OCI-LY7 (cell line): ENCODE results near the gene ATG10. TPM values are rescaled to one million over a fixed set of nuclear protein-coding genes. Genes with fewer than 3 reads are reported as not detected.

ENCODE experiments used
- BruUV-seq: library from RNA; stranded (reverse); fragments of 400-500 nt; replicated peaks from 2 replicates; lab custom pipeline; 2021; lab: Mats Ljungman, UMichigan
- CTCF ChIA-PET: fragments of 300-600 bp; sonication (Branson Sonifier 250); formaldehyde crosslinking; loops from one replicate; lab custom pipeline; 2022; ENCODE audit warnings: antibody characterized with exemption; ENCODE audit not compliant: unreplicated experiment; lab: Charles Lee
- POLR2A ChIA-PET: fragments of 300-600 bp; sonication (Branson Sonifier 250); formaldehyde crosslinking; loops from one replicate; lab custom pipeline; 2022; ENCODE audit warnings: antibody characterized with exemption; lab: Charles Lee
- DNase-seq: peaks from one replicate; pipeline ENCODE4 v3.0.0-alpha.2; 2015; ENCODE audit warnings: low spot score
- H2AFZ ChIP-seq: fragments of 200-600 bp; sonication (generic), shearing (Covaris generic); 2 replicates; pipeline ENCODE4 v1.6.1; 2014; ENCODE audit warnings: mild to moderate bottlenecking, antibody characterized with exemption, low read length, moderate library complexity
- H3K27ac ChIP-seq: fragments of 200-600 bp; sonication (generic); 2 replicates; pipeline ENCODE4 v1.5.1; 2014; ENCODE audit warnings: mixed run types, low read depth, mild to moderate bottlenecking, moderate library complexity, low read length, inconsistent platforms; ENCODE audit not compliant: poor library complexity, severe bottlenecking
- H3K36me3 ChIP-seq: fragments of 200-600 bp; sonication (generic); 2 replicates; pipeline ENCODE4 v1.6.1; 2014; ENCODE audit warnings: mild to moderate bottlenecking, antibody characterized with exemption, low read length, moderate library complexity, mixed read lengths; ENCODE audit not compliant: insufficient read depth
- H3K4me1 ChIP-seq: fragments of 200-600 bp; sonication (generic); 2 replicates; pipeline ENCODE4 v1.5.1; 2014; ENCODE audit warnings: mild to moderate bottlenecking, low read length; ENCODE audit not compliant: insufficient read depth, poor library complexity, severe bottlenecking
- H3K4me2 ChIP-seq: fragments of 200-600 bp; sonication (generic); 2 replicates; pipeline ENCODE4 v1.6.1; 2014; ENCODE audit warnings: mild to moderate bottlenecking, low read length
- H3K4me3 ChIP-seq: fragments of 200-600 bp; sonication (generic); 2 replicates; pipeline ENCODE4 v1.5.1; 2014; ENCODE audit warnings: mild to moderate bottlenecking, low read depth, low read length; ENCODE audit not compliant: poor library complexity, severe bottlenecking
- H3K79me2 ChIP-seq: fragments of 200-600 bp; sonication (generic); 2 replicates; pipeline ENCODE4 v1.6.1; 2016; ENCODE audit warnings: low read depth, mild to moderate bottlenecking, low read length, moderate library complexity, mixed read lengths; ENCODE audit not compliant: insufficient read depth
- H3K9me2 ChIP-seq: fragments of 200-600 bp; sonication (generic); 2 replicates; pipeline ENCODE4 v1.6.1; 2016; ENCODE audit warnings: mild to moderate bottlenecking, low read length, mixed read lengths; ENCODE audit not compliant: insufficient read depth
- H3K9me3 ChIP-seq: fragments of 200-600 bp; sonication (generic); 2 replicates; pipeline ENCODE4 v1.6.1; 2014; ENCODE audit warnings: mild to moderate bottlenecking, mixed run types, low read length, mixed read lengths
- H4K20me1 ChIP-seq: fragments of 200-600 bp; sonication (generic); 2 replicates; pipeline ENCODE4 v1.6.1; 2014; ENCODE audit warnings: mild to moderate bottlenecking, antibody characterized with exemption, low read length, moderate library complexity, mixed read lengths; ENCODE audit not compliant: insufficient read depth
- CTCF ChIP-seq: fragments of 200-600 bp; sonication (generic); conservative IDR thresholded peaks from 2 replicates; pipeline ENCODE4 v1.5.1; 2014; ENCODE audit warnings: mild to moderate bottlenecking, antibody characterized with exemption, low read length, moderate library complexity, mixed read lengths
- EZH2phosphoT487 ChIP-seq: fragments of 200-600 bp; sonication (generic); IDR thresholded peaks from 2 replicates; pipeline ENCODE4 v1.6.1; 2018; ENCODE audit warnings: low read depth, borderline replicate concordance, mild to moderate bottlenecking, mixed run types, antibody characterized with exemption, low read length, moderate library complexity, mixed read lengths
- intact Hi-C: fragments of 100-400 bp; cut with micrococcal nuclease; formaldehyde crosslinking; loops from one replicate; pipeline ENCODE4 v1.10.0; 2022; ENCODE audit not compliant: unreplicated experiment
- total RNA-seq, 2 experiments: library from RNA; depleted of rRNA in 1 of 2; stranded (reverse); fragments of >200 nt in 1 of 2; shearing (Covaris generic) in 1 of 2; gene quantifications; 2 replicates each; pipeline ENCODE4 v1.2.3, GENCODE V29; 2014 to 2022

The ATG10 gene
- total RNA-seq, 2 experiments from 2014 or later, result 5.4 to 14.8 TPM

- Histone ChIP-seq H3K4me3 (no peak overlapping the region), H3K4me2 (no peak overlapping the region), H3K79me2 (no peaks in the 10 kb centered on the region), H3K9me2 (no peaks in the 10 kb centered on the region), H3K27ac (no peak overlapping the region), H4K20me1 (no peaks in the 10 kb centered on the region), H3K36me3 (no peaks in the 10 kb centered on the region), H2AFZ (no peak overlapping the region), H3K4me1 (peaks cover 19% of the 10 kb centered on the region), H3K9me3 (no peaks in the 10 kb centered on the region; the same call in 1 of the 2 replicates)
- ChIA-PET CTCF (no interaction called here), POLR2A (no interaction called here)
- no TSS peak for BruUV-seq
- no peak for DNase-seq
- intact Hi-C loops, result no loop called here
- TF ChIP-seq CTCF, result no peak
- TF ChIP-seq EZH2phosphoT487, result no peak
Observed at GRCh38 chr5:82176115-82176814, 204.4 kb downstream of the ATG10 start.

- Histone ChIP-seq H2AFZ (no peak overlapping the region), H3K36me3 (no peaks in the 10 kb centered on the region), H3K4me1 (peaks cover 17% of the 10 kb centered on the region), H3K4me3 (no peak overlapping the region), H3K79me2 (no peaks in the 10 kb centered on the region), H3K9me2 (no peaks in the 10 kb centered on the region), H4K20me1 (no peaks in the 10 kb centered on the region), H3K27ac (no peak overlapping the region), H3K9me3 (no peaks in the 10 kb centered on the region; the same call in 1 of the 2 replicates), H3K4me2 (no peak overlapping the region)
- ChIA-PET CTCF (no interaction called here), POLR2A (interaction anchor here (0.5 to 1.2 kb wide), 3 partner anchors 10 to 52 kb away, joined by 3 to 4 read pairs (median 3); no protein-coding TSS in a partner anchor)
- no TSS peak for BruUV-seq
- no peak for DNase-seq
- TF ChIP-seq CTCF (no peak), EZH2phosphoT487 (no peak)
- intact Hi-C loops, result no loop called here
Observed at GRCh38 chr5:82178378-82178777, 206.6 kb downstream of the ATG10 start.

GRCh38 chr5:82182662-82183061 lies 210.8 kb downstream of the ATG10 start:
- H3K4me1 ChIP-seq, result no peaks in the 10 kb centered on the region
- no peaks in the 10 kb centered on the region for H3K36me3 ChIP-seq
- BruUV-seq, result no TSS peak
- no peak for DNase-seq
- POLR2A ChIA-PET, result no interaction called here
- H3K79me2 ChIP-seq, result no peaks in the 10 kb centered on the region
- no peak overlapping the region for H2AFZ ChIP-seq
- no peaks in the 10 kb centered on the region for H4K20me1 ChIP-seq
- intact Hi-C loops, result no loop called here
- no peak overlapping the region for H3K4me2 ChIP-seq
- no peak overlapping the region for H3K27ac ChIP-seq
- H3K4me3 ChIP-seq, result no peak overlapping the region
- no peaks in the 10 kb centered on the region for H3K9me3 ChIP-seq
- TF ChIP-seq EZH2phosphoT487, result no peak
- CTCF ChIA-PET, result no interaction called here
- no peaks in the 10 kb centered on the region for H3K9me2 ChIP-seq
